DMS153 treated with DMSO at 0.1 percent for 48 hours (cell line): ENCODE data around the gene CALML5.
"Not testable (repeated sequence)": the region's sequence is repeated elsewhere in the genome, so short reads cannot be mapped to it uniquely, and the experiment has no call there.

ENCODE experiments used
- DNase-seq: peaks from one replicate; lab custom pipeline; 2025; ENCODE audit not compliant: unreplicated experiment; lab: John Stamatoyannopoulos, UW

CALML5 gene

GRCh38 chr10:5485948-5486852, 13.2 kb downstream of the CALML5 start:
- no peak for DNase-seq

GRCh38 chr10:5485290-5485689, 14.1 kb downstream of the CALML5 start:
- no peak for DNase-seq

DNA sequence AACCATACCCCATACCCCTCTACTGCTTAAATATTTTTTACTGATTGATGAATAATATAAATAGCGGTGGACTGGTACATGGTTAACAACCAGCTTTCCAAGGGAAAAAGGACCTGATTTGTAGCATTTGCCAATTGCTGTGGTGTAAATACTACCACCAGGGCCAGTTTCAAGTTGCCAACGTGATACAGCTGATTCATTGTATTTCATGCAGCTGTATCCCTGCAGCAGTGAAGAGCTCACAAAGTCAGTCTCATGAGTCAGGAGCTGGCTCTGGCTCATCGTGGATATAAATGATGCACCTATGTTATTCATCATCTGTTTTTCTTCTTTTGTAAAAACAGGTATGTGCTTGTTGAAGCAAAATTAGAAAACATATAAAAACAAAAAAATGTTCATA, 15.2 kb downstream of the CALML5 start:
- no peak for DNase-seq

GRCh38 chr10:5482016-5482415, 17.4 kb downstream of the CALML5 start:
- DNase-seq: no peak

DNA sequence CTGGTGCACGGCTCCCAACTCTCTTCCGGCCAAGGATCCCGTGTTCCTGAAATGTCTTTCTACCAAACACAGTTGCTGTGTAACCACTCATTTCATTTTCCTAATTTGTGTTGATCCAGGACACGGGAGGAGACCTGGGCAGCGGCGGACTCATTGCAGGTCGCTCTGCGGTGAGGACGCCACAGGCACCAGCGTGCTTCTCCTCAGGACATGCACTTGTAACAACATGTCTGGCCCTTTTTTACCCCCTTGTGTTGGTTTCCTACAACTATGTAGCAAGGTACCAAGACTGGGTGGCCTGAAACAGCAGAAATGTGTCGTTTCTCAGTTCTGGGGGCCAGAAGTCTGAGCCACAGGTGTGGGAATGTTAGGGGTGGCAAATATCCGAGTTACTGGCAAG, 18.2 kb downstream of the CALML5 start:
- DNase-seq: no peak

DNA sequence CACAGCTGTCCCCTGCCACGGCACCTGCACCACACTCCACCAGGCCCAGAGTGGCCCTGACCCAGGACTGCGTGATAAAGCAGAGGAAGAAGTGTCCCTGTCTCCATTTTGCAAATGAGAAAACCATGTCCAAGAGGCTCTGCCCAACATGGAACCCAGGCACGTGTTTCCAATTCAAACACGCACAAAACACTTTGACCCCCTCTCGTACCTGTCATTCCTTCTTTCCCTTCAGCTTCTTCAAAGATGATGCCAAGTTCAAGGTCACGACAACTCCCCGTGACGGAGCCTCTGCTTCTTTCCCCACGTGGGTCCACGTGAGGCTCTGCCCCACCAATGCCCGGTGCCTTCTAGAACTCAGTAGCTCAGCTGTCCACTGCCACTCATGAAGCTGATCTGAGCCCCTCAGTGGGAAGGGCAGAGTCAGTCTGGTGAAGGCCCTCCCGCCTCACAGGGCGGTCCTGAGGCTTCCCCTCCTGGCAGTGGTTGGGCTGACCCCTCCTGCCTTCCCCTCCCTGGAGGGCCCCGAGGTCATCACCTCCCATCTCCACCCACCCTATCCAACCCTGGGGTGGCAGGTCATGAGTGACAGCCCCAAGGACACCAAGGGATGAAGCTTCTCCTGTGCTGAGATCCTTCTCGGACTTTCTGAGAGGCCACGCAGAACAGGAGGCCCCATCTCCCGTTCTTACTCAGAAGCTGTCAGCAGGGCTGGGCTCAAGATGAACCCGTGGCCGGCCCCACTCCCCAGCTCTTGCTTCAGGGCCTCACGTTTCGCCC, 19.0 kb downstream of the CALML5 start:
- DNase-seq: no peak

GRCh38 chr10:5479481-5480161, 19.7 kb downstream of the CALML5 start:
- DNase-seq: no peak

- DNase-seq: no peak
These were observed 20.6 kb downstream of the CALML5 start for GRCh38 chr10:5478694-5479305.

DNA sequence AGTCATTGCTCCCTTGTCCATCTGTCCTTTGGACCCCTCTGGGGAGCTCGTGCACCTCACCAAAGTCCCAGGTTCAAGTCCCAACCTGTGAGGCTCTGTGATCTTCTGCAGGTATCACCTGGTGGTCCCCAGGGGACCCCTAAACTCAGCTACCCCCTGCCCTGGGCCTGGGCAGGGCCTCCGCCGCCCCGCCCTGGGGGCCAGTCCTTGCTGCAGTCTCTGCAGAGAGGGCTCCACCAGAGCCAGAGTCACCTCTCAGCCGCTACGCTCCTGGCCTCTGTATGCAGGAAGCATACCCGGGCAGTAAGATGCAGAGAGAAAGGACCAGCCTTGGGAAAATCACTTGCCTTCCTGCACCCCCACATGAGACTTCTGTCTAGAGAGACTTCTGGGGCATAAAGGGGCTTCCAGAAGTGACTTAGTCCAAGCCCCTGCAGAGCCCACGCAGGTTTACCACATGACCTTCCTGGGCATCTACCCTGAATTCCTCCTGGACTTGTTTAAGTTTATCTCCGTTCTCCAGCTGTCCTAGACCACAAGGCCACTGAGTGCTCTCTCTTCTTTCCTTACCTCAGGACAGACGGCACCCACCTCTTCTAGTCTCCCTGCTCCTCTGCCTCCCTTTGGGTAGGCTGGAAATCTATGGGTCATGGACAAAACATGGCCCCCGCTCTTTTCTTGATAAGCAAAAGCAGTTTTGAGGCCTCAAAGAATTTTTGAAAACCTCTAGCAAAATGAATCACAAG, 21.2 kb downstream of the CALML5 start:
- DNase-seq: no peak

DNA sequence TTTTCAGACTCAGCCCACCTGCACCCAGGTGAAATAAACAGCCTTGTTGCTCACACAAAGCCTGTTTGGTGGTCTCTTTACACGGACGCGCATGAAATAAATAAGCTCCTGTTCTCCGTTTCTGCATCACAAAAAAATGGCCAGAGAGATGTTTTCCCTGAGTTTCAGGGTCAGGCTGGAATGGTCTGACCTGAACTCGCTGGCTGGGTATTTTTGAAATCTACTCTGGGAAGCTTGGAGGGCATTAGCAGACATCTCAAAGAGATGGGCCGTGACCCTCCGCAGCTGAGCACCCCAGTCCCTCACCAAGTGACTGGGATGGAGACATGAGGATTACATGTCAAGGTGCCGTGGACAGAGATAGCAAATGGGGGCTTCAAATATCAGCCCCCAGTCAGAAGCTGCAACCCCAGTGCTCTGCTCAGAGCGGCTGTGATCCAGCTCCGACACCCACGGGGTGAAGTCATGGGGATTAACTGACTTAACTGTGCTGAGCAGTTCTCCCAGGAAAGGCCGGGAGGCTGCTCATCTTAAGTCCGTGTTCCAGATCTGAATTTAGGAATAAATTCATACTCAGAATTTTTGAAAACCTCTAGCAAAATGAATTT, 22.3 kb downstream of the CALML5 start:
- DNase-seq: no peak

DNA sequence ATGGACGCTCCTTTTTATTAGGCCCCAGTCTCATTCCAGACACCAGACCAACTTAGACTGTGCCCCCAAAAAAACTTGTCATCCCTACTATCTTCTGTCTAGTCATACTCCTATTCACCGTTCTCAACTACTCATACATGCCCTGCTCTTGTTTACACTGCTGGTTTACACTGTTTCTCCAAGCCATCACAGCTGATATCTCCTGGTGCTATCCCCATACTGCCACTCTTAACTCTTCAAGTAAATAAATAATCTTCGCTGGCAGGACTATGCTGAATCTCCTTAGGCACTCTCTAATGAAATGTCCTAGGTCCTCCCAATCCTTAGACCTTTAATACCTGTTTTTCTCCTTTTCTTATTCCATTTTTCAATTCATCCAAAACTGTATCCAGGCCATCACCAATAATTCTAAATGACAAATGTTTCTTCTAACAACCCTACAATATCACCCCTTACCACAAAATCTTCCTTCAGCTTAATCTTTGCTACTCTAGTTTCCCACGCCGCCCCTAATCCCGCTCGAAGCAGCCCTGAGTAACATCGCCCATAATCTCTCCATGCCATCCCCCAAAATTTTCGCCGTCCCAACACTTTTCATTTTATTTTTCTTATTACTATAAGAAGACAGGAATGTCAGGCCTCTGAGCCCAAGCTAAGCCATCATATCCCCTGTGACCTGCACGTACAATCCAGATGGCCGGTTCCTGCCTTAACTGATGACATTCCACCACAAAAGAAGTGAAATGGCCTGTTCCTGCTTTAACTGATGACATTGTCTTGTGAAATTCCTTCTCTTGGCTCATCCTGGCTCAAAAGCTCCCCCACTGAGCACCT, 23.2 kb downstream of the CALML5 start:
- DNase-seq: not testable (repeated sequence)

- DNase-seq: not testable (repeated sequence)
These were observed 24.3 kb downstream of the CALML5 start for GRCh38 chr10:5475088-5475487.

GRCh38 chr10:5474642-5475041, 24.7 kb downstream of the CALML5 start:
- DNase-seq: not testable (repeated sequence)

DNA sequence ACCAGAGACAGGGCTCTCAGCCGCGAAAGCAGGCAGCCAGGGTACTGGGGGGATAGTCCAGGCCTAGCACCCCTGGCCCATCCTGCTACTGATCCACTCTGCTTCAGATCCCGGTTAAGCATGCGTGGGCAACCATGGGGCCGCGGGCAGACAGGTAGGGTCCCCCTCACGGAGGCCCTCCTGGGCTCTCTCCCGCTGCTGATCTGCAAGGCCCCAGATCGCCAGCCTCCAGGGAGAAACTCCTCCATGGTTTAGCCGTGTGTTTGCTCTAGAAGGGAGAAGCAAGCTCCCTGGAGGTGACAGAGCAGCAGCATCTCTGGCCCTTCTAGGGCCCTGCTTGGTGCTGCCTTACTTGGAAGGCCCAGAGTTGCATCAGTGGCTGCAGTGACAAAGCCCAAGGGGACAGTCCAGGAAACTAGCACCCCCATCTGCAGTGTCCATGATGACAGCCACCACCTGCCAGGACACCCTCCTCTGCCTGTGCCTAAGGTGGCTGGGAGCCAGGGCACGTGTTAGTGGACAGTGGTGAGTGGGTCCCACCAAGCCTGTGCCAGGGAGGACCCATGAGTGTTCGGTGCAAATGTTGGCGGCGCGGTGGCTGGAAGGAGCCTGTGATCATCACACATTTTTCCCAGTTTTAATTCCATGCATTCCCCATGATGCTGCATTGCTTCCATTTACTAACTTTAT, 29.2 kb downstream of the CALML5 start:
- no peak for DNase-seq

- no peak for DNase-seq
These were observed 29.9 kb downstream of the CALML5 start for GRCh38 chr10:5469353-5470061.

GRCh38 chr10:5468262-5469106, 30.9 kb downstream of the CALML5 start:
- no peak for DNase-seq

DNA sequence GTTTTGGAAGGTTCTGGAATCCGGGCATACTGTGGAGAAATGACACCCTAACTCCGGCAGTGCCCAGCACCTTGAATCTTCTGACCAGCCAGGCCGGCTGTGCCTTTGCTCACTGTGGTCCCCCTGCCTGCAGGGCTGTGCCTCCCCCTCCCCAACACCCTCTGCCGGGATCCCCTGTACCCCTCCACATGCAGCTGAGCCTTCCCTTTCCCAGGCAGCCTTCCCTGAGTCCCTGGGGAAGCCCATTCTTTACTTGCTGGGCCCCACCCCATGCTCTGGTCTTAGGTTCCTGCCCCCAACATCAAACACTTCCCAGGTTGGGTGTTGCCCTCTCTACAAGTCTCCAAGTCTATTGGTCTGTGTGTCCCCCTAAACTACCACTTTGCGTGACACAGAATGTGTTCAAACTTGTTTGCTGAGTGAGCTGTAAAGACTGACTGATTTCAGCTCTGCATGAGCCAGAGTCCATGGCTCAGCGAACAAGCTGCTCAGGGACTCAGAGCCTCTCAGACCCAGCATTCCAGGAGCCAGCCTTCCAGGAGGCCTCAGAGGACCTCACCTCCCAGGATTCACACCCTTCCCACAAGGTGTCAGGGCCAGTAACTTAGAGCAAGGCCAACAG, 31.6 kb downstream of the CALML5 start:
- no peak for DNase-seq
